ENCODE measurements around the gene SDC1. TPM values are rescaled to one million over a fixed set of nuclear protein-coding genes. Genes with fewer than 3 reads are reported as not detected.
A peak's percentile ranks its signal among the peaks of the same experiment; 100 is the strongest.

Gene SDC1
- total RNA-seq, 1 experiment from 2014 or later = 22.3 TPM

DNA sequence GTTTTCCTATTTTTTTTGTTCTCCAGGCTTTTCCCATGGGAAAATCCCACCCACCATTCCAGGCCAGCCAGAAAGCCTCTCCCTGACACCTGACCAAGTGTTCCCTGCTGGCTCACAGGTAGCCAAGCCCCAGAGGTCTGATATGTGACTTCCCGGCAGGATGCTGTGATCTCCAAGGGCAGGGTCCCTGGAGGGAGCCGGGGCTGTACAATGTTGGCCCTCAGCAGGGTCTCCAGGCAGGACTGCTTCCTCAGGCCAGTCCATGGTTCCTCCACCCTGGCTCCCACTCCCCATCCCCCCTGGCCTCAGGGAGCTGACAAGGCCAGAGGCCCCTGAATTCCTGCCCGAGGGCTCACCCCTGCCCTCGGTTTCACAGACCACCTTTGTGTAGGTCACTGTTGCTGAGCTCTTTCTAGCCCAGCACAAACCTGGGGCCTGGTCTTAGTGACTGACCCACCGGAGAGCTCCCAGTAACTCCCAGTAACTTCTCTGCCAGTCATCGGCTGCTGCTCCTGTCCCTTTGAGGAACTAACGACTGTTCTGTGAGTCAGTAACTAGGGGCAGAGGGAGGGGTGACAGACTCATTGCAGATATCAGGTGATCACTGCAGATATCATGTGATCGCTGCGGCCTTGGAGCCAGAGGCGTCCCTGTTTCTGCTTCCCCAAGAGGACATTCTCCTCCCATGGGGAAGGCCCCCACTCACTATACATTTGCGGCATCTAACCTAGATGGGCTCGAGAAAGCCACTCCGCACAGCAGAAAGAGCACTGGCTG is 38.7 kb downstream of the SDC1 start:
- H3K79me1 ChIP-seq (ENCODE audit: insufficient read depth, low read depth, low read length, poor library complexity, severe bottlenecking) = no peaks in the 10 kb centered on the region
- H3K4me1 ChIP-seq (ENCODE audit: insufficient read depth, low read length) = no peaks in the 10 kb centered on the region
- no peak overlapping the region for H2BK15ac ChIP-seq (ENCODE audit: low read depth, low read length)
- no peaks in the 10 kb centered on the region for H3K27me3 ChIP-seq (ENCODE audit: insufficient read depth, low read length)
- no peak overlapping the region for H3K4me3 Mint-ChIP-seq
- H3K4me1 Mint-ChIP-seq = peaks cover 55 to 56% of the 10 kb centered on the region in 2 experiments
- no peak overlapping the region for H2BK20ac ChIP-seq (ENCODE audit: low read depth, low read length, poor library complexity, severe bottlenecking)
- no peaks in the 10 kb centered on the region for H3K23me2 ChIP-seq (ENCODE audit: insufficient read length, low read depth, low read length, poor library complexity, severe bottlenecking)
- H3K36me3 Mint-ChIP-seq (ENCODE audit: insufficient read depth in 1 of 3, low read depth in 3 of 3) = no peaks in the 10 kb centered on the region
- no peak overlapping the region for H3T11ph ChIP-seq (ENCODE audit: low read length)
- no peak overlapping the region for H2BK12ac ChIP-seq (ENCODE audit: insufficient read length, low read depth, low read length)
- H3K9ac ChIP-seq (ENCODE audit: extremely low read depth, insufficient read length, low read length) = no peak overlapping the region
- H4K20me1 ChIP-seq (ENCODE audit: control insufficient read depth, insufficient read depth, insufficient read length) = no peaks in the 10 kb centered on the region
- H4K8ac ChIP-seq (replicated peaks; ENCODE audit: insufficient read length, low read depth, low read length) = peak overlapping the region; percentile 47
- no peak overlapping the region for H4K5ac ChIP-seq (ENCODE audit: insufficient read length, low read depth, low read length)
- H2AK5ac ChIP-seq (ENCODE audit: insufficient read length, low read length) = no peak overlapping the region
- TF ChIP-seq, protein P1, sequence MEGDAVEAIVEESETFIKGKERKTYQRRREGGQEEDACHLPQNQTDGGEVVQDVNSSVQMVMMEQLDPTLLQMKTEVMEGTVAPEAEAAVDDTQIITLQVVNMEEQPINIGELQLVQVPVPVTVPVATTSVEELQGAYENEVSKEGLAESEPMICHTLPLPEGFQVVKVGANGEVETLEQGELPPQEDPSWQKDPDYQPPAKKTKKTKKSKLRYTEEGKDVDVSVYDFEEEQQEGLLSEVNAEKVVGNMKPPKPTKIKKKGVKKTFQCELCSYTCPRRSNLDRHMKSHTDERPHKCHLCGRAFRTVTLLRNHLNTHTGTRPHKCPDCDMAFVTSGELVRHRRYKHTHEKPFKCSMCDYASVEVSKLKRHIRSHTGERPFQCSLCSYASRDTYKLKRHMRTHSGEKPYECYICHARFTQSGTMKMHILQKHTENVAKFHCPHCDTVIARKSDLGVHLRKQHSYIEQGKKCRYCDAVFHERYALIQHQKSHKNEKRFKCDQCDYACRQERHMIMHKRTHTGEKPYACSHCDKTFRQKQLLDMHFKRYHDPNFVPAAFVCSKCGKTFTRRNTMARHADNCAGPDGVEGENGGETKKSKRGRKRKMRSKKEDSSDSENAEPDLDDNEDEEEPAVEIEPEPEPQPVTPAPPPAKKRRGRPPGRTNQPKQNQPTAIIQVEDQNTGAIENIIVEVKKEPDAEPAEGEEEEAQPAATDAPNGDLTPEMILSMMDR (conservative IDR thresholded peaks at IDR 0.05) = no peak
- no CpG with 5 or more reads among the region's 13 CpGs for WGBS (ENCODE audit: extremely low coverage, insufficient read length, low lambda C conversion rate)
- no peak overlapping the region for H3K4me2 ChIP-seq (ENCODE audit: insufficient read depth, insufficient read length, low read length)
- H3K79me2 ChIP-seq (ENCODE audit: insufficient read depth, low read length) = no peaks in the 10 kb centered on the region
- H3K9me3 Mint-ChIP-seq = no peaks in the 10 kb centered on the region; a peak in 1 of 5 replicates
- no peak overlapping the region for H3K27ac Mint-ChIP-seq
- no peak overlapping the region for H3K56ac ChIP-seq (ENCODE audit: insufficient read length, low read depth, low read length)
- no peaks in the 10 kb centered on the region for H3K9me3 ChIP-seq (ENCODE audit: control insufficient read depth, low read depth, low read length)
- no peak overlapping the region for H4K91ac ChIP-seq (ENCODE audit: insufficient read length, low read depth, low read length)
- no peak overlapping the region for H3K27ac ChIP-seq (ENCODE audit: insufficient read length, low read depth, low read length)
- no peak overlapping the region for H3K23ac ChIP-seq (ENCODE audit: insufficient read length, low read depth, low read length)
- H3K18ac ChIP-seq (ENCODE audit: insufficient read length, low read depth, low read length) = no peak overlapping the region
- H2BK5ac ChIP-seq (ENCODE audit: insufficient read length, low read length) = no peak overlapping the region
- H2AFZ ChIP-seq (ENCODE audit: low read length) = no peak overlapping the region
- DNase-seq = peak; percentile 74
- H3K27me3 Mint-ChIP-seq (ENCODE audit: low read depth) = peaks cover 5% of the 10 kb centered on the region
- no peak overlapping the region for H2BK120ac ChIP-seq (ENCODE audit: low read depth, low read length, poor library complexity, severe bottlenecking)
- H3K4ac ChIP-seq (ENCODE audit: low read depth, low read length) = no peak overlapping the region
- no peak overlapping the region for H3K14ac ChIP-seq (ENCODE audit: insufficient read depth, low read length)
